Measurements from ENCODE around the gene HMGXB3.
"Not testable (repeated sequence)": the region's sequence is repeated elsewhere in the genome, so short reads cannot be mapped to it uniquely, and the experiment has no call there.

Gene HMGXB3

DNA sequence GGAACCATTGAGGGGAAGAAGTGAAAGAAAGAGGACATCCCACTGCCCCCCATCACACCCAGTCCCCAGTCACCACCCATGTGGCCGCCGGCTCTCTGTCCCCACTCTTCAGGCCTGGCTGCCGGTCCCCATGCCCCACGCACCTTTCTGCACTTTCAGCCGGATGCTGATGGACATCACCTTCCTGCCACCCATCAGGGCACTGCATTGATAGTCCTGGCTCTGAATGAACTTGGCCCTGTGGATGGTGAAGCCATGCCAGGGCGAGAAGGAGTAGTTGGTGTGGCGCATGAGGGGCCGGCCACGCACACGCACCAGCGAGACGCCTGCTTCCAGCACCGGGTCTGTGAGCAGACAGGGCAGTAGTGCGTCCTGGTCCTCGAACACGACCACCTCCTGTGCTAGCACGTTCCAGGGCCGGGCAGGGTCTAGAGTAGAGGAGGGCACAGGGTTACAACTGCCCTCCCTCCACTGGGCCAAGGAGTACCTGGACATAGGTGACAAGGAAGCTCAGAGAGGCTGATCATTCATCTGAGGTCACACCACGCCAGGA lies 79.4 kb downstream of the HMGXB3 start:
- no peak overlapping the region for H3K4me3 ChIP-seq (ENCODE audit: low read depth, low read length)
- no peak for DNase-seq (ENCODE audit: low read depth)

DNA sequence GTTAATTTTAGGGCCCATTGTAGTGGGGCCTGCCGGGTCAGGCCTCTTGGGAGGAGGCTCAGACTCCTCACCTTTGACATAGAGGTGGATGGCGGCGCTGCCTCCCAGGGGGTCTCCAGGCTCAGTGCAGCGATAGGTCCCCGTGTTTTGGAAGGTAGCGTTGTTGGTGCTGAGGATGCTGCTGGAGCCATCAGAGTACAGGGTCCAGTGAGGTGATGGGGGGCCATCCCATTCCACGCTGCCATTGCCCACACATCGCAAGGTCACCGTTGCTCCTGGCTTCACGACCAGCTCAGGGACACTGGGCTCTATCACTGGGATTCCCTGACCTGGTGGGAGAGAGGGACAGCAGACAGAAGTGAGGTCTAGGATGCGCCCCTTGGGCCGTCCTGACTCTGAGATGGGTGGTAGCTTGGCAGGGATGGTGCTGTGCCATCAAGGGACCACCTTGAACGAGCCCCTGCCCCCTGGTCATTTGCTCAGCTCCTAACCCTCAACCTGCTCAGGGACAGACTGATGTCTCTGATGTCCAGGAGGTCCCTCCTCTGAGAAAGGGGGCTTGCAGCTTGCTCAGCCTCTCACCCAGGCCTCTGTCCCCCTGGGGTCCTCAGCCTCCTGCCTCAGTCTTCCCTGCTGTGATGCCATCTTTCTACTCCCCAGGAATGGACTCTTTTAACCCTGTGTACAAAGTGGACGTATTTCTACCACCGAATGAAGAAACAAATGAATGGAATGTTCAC lies 80.3 kb downstream of the HMGXB3 start:
- H3K4me3 ChIP-seq (ENCODE audit: low read depth, low read length), result no peak overlapping the region
- DNase-seq (ENCODE audit: low read depth), result no peak

GRCh38 chr5:150081541-150082283 lies 81.2 kb downstream of the HMGXB3 start:
- H3K4me3 ChIP-seq (ENCODE audit: low read depth, low read length), result no peak overlapping the region
- DNase-seq (ENCODE audit: low read depth), result no peak

GRCh38 chr5:150082374-150082773 lies 81.8 kb downstream of the HMGXB3 start:
- H3K4me3 ChIP-seq (ENCODE audit: low read depth, low read length), result no peak overlapping the region
- DNase-seq (ENCODE audit: low read depth), result no peak

DNA sequence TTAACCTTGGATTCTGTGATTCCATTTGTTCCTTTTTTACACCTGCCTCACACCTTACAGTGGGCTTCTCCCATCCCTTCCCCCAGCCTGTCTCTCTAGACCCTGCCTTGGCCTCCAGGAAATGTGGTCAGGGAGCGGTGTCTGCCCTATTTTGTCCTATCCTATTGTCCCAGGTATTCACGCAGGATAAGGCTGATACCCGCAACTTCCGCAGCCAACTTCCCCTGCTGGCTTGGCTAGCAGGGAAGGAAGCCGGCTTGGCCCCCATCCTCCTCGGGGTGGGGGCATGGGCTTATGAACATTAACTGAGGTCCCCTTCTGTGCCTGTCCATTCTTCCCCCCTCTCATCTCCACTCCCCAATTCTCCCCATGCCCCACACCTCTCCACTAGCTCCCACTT lies 82.3 kb downstream of the HMGXB3 start:
- DNase-seq (ENCODE audit: low read depth), result no peak
- H3K4me3 ChIP-seq (ENCODE audit: low read depth, low read length), result no peak overlapping the region

GRCh38 chr5:150084754-150085153 lies 84.2 kb downstream of the HMGXB3 start:
- not testable (repeated sequence) for H3K4me3 ChIP-seq (ENCODE audit: low read depth, low read length); DNase-seq (ENCODE audit: low read depth)

DNA sequence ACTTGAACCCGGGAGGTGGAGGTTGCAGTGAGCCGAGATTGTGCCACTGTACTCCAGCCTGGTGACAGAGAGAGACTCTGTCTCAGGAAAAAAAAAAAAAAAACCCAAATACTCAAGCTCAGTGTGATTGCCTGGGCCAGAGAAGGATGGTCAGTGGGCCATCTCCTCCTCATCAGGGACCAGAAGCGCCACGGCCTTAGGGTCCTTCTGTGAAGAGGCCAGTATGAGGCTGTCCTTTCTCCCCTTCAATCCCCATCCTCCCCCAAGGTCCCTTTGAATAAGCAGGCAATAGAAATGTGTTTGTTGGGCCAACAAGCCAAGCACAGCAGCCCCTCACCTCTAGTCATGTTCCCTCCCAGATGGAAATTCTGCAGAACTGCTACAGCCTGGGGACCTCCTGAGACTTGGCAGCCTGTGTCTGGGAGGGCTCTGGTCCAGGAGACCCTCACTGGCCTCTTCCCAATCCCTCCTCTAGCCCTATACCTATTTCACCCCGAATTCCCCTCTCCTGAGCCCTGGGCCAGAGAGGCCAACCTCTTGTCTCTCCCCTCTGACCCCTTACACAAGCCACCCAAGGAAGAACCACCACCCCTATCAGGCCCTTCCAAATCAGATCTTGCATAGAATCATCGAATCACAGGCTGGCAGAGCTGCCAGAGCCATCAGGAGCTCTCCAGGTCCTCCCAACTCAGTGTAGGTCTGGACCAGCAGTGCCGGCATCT lies 84.8 kb downstream of the HMGXB3 start:
- no peak for DNase-seq (ENCODE audit: low read depth)

GRCh38 chr5:150085950-150086715 lies 85.6 kb downstream of the HMGXB3 start, which contains the start of gene CSF1R:
Gene CSF1R (minus strand): TSS chr5:150086554. CDS start chr5:150086427, 127 bp downstream.
- no peak for DNase-seq (ENCODE audit: low read depth)
- no peak within 1 kb of the TSS for H3K4me3 ChIP-seq (ENCODE audit: low read depth, low read length)

More for the DNA sequence above, 84.8 kb downstream of the HMGXB3 start:
- no peak overlapping the region for H3K4me3 ChIP-seq (ENCODE audit: low read depth, low read length)

- no peak for DNase-seq (ENCODE audit: low read depth)
- H3K4me3 ChIP-seq (ENCODE audit: low read depth, low read length), result no peak overlapping the region
Observed at GRCh38 chr5:150092159-150092787, 91.7 kb downstream of the HMGXB3 start.

GRCh38 chr5:150097152-150097551 lies 96.6 kb downstream of the HMGXB3 start:
- no peak for DNase-seq (ENCODE audit: low read depth)
- H3K4me3 ChIP-seq (ENCODE audit: low read depth, low read length), result no peak overlapping the region

DNA sequence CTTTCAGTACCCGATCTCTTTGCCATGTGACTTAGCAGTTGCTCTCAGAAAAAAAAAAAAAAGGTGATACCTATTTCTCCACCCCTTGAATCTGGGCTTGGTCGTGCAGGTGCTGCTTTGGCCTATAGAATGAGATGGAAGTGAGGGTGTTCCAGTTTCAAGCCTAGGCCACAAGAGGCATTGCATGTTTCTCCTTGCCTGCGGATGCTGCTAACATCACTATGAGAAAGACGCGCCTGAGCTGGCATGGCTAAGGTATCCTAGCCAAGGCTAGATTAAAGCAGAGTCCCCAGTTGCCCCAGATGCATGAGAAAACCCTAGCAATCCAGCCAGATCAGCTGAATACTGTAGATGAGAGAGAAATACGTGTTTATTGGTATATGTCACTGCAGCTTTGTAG lies 100.5 kb downstream of the HMGXB3 start:
- DNase-seq (ENCODE audit: low read depth), result no peak
- no peak overlapping the region for H3K4me3 ChIP-seq (ENCODE audit: low read depth, low read length)

All from skeletal muscle cell (primary cell).